ENCODE measurements around the gene ZNF516. TPM values are rescaled to one million over a fixed set of nuclear protein-coding genes. Genes with fewer than 3 reads are reported as not detected.

The ZNF516 gene
- total RNA-seq, 1 experiment from 2014 or later, result 16.6 TPM

DNA sequence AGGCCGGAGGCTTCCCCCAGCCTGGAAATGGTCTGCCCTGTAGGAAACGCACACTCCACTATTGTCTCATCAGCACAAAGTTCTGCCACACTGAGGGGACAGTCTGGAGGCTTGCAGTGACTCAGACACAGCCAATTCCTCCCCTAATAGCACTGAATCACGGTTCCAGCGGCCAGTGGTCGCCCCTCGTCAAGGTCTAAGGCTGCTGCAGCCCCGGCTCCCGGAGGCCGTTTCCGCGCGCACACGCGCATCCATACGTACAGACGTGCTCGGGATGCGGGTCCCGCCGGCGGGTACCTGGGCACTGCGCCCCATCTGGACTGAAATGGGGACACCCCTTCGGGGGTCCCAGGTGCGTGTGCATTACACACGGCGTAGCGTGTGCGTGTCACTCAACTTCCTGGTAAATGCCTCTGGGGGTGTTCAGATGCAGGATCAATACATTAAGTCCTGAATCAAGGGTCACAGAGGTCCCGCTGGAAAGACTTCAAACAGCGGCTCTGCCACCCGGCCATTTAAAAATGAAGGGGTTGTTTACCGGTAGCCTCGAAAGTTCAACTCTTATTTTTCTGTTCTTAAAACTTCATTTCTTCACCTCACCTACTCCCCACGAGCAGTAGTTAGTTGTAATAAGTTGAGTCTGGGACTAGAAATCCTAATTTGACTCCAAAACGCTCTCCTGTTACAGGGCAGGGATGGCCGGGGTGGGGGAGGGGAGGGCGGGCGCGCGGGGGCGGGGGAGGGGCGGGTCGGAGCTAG lies 572 bp upstream of the ZNF516 start:
- in situ Hi-C loops (cut with HindIII; ENCODE audit: low pct_unique_long_range_greater_than_20kb, low sequenced_read_pairs), result no loop called here
- DNase-seq (ENCODE audit: low read depth, low spot score), result peak; percentile 42

DNA sequence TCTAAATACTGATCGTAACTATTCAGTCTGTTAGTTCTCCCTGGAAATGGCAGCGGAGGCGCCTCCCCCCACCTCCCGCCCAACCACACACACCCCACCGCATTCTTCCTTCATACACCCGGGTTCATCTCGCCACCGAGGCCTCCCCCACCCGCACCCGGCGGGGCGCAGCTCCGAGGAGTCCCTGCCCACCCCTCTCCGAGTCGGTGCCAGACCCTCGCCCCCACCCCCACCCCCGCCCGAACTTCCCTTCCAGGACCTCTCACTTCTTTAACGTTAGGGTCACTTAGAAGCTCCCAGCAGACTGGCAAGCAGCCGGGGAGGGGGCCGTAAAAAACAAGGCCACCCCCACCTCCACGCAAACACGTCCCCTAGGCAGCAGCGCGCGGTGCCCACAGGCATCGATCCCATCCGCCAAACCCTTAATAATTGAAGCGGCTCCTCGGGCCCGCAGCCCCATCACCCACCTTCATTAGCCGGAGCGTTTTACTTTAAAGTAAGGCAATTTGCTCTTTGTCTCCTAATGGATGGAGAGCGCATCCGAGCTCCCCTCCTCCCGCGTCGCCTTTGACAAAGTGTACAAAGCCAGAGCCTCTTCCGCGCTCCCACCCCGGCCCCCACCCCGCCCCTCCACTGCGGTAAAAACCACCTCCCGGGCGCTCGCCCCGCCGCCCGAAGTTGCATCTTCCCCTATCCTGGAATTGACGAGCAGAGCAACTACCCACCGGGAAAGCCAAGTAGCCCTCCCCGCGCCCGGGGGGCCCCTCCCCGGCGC lies 624 bp downstream of the ZNF516 start:
- in situ Hi-C loops (cut with HindIII; ENCODE audit: low pct_unique_long_range_greater_than_20kb, low sequenced_read_pairs), result no loop called here
- peak; percentile 27 for DNase-seq (ENCODE audit: low read depth, low spot score)

DNA sequence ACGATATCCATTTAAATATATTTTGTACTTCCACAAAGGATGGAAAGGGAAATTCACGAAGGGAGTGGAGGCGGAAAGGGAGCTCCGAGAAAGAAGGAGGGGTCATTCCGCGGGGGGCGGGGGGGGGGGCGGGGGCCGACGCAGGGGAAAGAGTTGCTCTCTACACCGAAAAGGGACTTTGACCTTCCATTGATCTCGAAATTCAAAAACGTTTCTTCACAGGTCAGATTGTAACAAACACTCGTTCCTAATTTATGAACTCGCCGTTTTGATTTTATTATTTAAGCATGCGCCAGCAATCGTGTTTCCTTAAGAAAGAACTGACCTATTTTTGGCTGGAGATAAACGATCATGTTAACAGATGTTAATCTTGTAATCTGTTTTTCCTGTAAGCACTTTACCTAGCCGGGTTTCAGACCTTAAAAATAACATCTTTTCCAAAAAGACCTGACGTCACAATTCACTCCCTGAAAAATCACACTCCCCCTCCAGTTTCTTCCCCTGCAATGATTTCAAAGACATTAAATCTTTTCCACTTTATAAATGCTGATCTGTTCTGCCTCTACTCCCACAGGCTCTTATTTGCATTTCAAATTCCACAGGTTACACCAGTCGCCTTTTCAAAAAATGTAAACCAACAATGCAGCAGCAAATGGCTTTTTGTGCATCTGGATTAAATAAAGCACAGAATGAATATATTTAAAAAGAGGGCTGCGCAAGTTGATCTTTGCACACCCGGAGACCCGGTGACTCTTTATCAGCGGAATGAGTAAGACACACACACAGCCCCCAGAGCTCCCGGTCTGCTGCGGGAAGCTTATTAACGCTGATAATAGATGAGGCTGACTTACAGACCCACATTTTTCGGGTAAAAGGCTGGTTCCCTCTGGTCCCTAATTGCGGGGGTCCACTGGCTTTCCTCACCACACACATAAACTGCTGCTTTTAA lies 1.6 kb downstream of the ZNF516 start:
- in situ Hi-C loops (cut with HindIII; ENCODE audit: low pct_unique_long_range_greater_than_20kb, low sequenced_read_pairs), result no loop called here
- DNase-seq (ENCODE audit: low read depth, low spot score), result peak; percentile 21

GRCh38 chr18:76492669-76493212 lies 2.3 kb downstream of the ZNF516 start:
- peak; percentile 97 for DNase-seq (ENCODE audit: low read depth, low spot score)
- in situ Hi-C loops (cut with HindIII; ENCODE audit: low pct_unique_long_range_greater_than_20kb, low sequenced_read_pairs), result no loop called here

GRCh38 chr18:76491776-76492668 lies 3.0 kb downstream of the ZNF516 start:
- in situ Hi-C loops (cut with HindIII; ENCODE audit: low pct_unique_long_range_greater_than_20kb, low sequenced_read_pairs), result no loop called here

GRCh38 chr18:76491473-76491775 lies 3.6 kb downstream of the ZNF516 start:
- peak; percentile 73 for DNase-seq (ENCODE audit: low read depth, low spot score)
- in situ Hi-C loops (cut with HindIII; ENCODE audit: low pct_unique_long_range_greater_than_20kb, low sequenced_read_pairs), result no loop called here

More at GRCh38 chr18:76491776-76492668, 3.0 kb downstream of the ZNF516 start:
- DNase-seq (ENCODE audit: low read depth, low spot score), result peak; percentile 61

- in situ Hi-C loops (cut with HindIII; ENCODE audit: low pct_unique_long_range_greater_than_20kb, low sequenced_read_pairs), result no loop called here
- peak; percentile 2 for DNase-seq (ENCODE audit: low read depth, low spot score)
These were observed 4.2 kb downstream of the ZNF516 start for GRCh38 chr18:76490670-76491472.

DNA sequence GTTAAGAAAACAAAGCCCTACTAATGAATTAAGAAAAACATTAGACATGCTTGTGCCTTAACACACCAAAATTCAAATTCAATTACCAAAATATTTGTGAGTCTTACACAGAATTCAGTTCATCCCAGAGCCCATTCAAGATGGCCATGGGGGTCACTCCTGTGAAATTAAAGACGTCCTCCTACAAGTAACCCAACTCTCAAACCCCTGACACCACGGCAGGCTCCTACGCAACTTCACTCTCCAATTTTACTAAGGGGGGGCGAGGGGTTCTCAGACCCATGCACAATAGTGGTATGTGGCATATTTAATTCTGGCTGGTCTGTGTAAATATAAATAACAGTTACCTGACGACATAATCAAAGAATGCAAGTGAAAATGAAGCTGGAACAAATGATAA lies 5.0 kb downstream of the ZNF516 start:
- in situ Hi-C loops (cut with HindIII; ENCODE audit: low pct_unique_long_range_greater_than_20kb, low sequenced_read_pairs), result no loop called here
- no peak for DNase-seq (ENCODE audit: low read depth, low spot score)

GRCh38 chr18:76489081-76489480 lies 6.0 kb downstream of the ZNF516 start:
- DNase-seq (ENCODE audit: low read depth, low spot score), result no peak
- in situ Hi-C loops (cut with HindIII; ENCODE audit: low pct_unique_long_range_greater_than_20kb, low sequenced_read_pairs), result no loop called here

DNA sequence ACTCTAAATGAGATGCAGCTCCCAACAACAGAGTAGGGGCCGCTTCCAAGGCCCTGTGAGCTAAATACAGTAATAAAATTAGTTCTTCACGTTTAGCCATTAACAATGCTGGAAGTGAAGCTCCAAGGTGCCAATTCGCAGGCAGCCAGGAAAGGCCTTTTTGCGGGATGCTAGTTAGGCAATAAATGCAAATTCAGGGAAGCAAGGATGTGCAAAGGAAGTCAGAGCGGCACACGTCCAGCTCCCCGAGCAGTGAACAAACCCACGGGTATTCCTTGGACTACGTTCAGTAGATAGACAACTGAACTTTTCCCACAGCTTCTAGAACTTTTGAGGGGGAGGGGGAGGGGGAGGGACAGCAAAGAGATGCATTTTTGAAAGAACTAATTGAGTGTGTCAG lies 6.9 kb downstream of the ZNF516 start:
- in situ Hi-C loops (cut with HindIII; ENCODE audit: low pct_unique_long_range_greater_than_20kb, low sequenced_read_pairs), result no loop called here
- no peak for DNase-seq (ENCODE audit: low read depth, low spot score)

GRCh38 chr18:76487782-76488181 lies 7.3 kb downstream of the ZNF516 start:
- peak; percentile 15 for DNase-seq (ENCODE audit: low read depth, low spot score)
- in situ Hi-C loops (cut with HindIII; ENCODE audit: low pct_unique_long_range_greater_than_20kb, low sequenced_read_pairs), result no loop called here

DNA sequence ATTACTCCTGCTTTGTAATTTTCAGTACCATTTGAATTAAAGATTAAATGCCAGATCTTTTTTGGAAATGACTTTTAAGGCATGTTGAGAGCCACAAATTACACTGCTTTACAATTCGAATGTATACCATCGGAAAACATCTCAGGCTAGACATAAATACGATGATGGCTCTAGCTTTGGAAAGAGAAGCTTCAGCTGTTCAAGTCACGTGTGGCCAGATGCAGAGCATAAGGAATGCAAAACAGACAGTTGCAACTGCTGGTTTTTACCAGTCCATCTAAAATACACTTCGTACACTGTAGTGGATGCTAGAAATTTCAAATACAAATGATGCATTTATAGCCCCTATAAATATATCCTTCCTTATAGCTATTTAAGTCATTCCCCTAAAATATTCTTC lies 8.0 kb downstream of the ZNF516 start:
- no peak for DNase-seq (ENCODE audit: low read depth, low spot score)
- in situ Hi-C loops (cut with HindIII; ENCODE audit: low pct_unique_long_range_greater_than_20kb, low sequenced_read_pairs), result no loop called here

GRCh38 chr18:76486574-76486973 lies 8.5 kb downstream of the ZNF516 start:
- in situ Hi-C loops (cut with HindIII; ENCODE audit: low pct_unique_long_range_greater_than_20kb, low sequenced_read_pairs), result no loop called here

DNA sequence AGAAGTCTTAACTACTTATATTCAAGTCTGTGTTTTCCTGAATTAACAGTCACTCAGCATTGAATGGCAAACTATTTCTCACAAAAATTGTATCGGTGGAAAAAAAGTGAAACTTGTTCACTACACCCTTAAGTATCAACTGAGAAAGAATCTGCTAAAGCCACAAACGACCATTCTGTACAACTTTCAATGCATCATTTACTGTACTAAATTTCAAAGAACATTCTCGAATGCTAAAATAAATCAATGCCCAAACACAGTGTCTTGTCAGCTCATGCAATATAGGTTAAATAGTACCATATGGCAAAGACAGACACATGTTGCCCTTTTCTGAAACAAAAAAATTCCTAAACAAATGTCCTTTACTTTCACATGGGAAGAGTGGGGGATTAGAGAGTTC lies 9.0 kb downstream of the ZNF516 start:
- in situ Hi-C loops (cut with HindIII; ENCODE audit: low pct_unique_long_range_greater_than_20kb, low sequenced_read_pairs), result no loop called here
- DNase-seq (ENCODE audit: low read depth, low spot score), result no peak

More at GRCh38 chr18:76486574-76486973, 8.5 kb downstream of the ZNF516 start:
- no peak for DNase-seq (ENCODE audit: low read depth, low spot score)

- in situ Hi-C loops (cut with HindIII; ENCODE audit: low pct_unique_long_range_greater_than_20kb, low sequenced_read_pairs), result no loop called here
- no peak for DNase-seq (ENCODE audit: low read depth, low spot score)
These were observed 10.2 kb downstream of the ZNF516 start for GRCh38 chr18:76484749-76485387.

DNA sequence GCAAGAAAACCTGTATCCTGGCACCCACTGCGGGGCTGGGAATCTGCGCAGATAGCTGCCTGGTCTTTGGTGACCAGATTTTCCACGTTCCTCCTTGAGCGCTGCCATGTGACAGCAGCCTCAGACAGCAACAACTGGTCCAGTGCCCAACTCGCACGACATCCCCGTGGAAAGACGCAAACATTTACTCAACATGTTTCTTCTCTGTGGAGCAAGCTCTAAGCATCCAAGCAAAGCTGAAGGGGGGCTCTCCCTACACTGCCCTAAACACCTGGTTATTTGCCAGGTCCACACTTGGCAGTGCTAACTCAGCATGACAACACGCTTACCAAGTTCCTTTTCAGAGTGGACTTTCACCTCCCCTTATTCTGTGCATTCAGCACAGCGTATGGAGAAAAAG lies 11.3 kb downstream of the ZNF516 start:
- DNase-seq (ENCODE audit: low read depth, low spot score), result no peak
- in situ Hi-C loops (cut with HindIII; ENCODE audit: low pct_unique_long_range_greater_than_20kb, low sequenced_read_pairs), result no loop called here
